Thyroid gland (tissue), 4 donors: ENCODE measurements around the gene RBMS1. TPM values are rescaled to one million over a fixed set of nuclear protein-coding genes. Genes with fewer than 3 reads are reported as not detected.

Experiments
- DNase-seq, 2 donors: peaks; one replicate each; pipeline ENCODE4 v3.0.0-alpha.2; 2019
- H3K27ac ChIP-seq, 3 donors: fragments of 200-600 bp; sonication (generic); 1 replicate in 2 of 3; 2 replicates in 1 of 3; pipeline ENCODE4 v1.5.1; 2016 to 2019; ENCODE audit warnings: mild to moderate bottlenecking in 1 of 3, moderate library complexity in 1 of 3
- H3K27me3 ChIP-seq: fragments of 200-600 bp; sonication (generic); one replicate; pipeline ENCODE4 v1.5.1; 2019
- H3K36me3 ChIP-seq, 2 donors: fragments of 200-600 bp; sonication (generic); one replicate each; pipeline ENCODE4 v1.5.1; 2016 to 2019
- H3K4me1 ChIP-seq, 2 donors: fragments of 200-600 bp; sonication (generic); one replicate each; pipeline ENCODE4 v1.5.1; 2017 to 2019
- H3K4me3 ChIP-seq, 3 donors: fragments of 200-600 bp; sonication (generic); replicated peaks in 1 of 3; 1 replicate in 2 of 3; 2 replicates in 1 of 3; pipeline ENCODE4 v1.5.1; 2016; ENCODE audit warnings: mild to moderate bottlenecking in 1 of 3
- H3K9me3 ChIP-seq: fragments of 200-600 bp; sonication (generic); one replicate; pipeline ENCODE4 v1.5.1; 2017
- CTCF ChIP-seq, 6 experiments: fragments of 200-600 bp in 3 of 6; fragments of 450-650 bp in 3 of 6; sonication (generic) in 3 of 6; IDR thresholded peaks; one replicate each; pipeline ENCODE4 v1.5.1; 2016 to 2019; ENCODE audit warnings: antibody characterized with exemption in 6 of 6, mild to moderate bottlenecking in 2 of 6, inconsistent platforms in 1 of 6, moderate library complexity in 1 of 6
- POLR2A ChIP-seq, 2 donors: fragments of 450-650 bp; IDR thresholded peaks; one replicate each; pipeline ENCODE4 v1.6.1; 2017; ENCODE audit warnings: antibody characterized with exemption in 2 of 2, mild to moderate bottlenecking in 2 of 2, moderate library complexity in 1 of 2
- WGBS, 2 donors: methylation state at CpG; one replicate each; pipeline ENCODE4 v1.1.5; 2017; 5-methylcytosine and 5-hydroxymethylcytosine counted together
- intact Hi-C: fragments of 100-400 bp; cut with DNase I; formaldehyde crosslinking; loops from one replicate; pipeline ENCODE4 v1.15.1; 2023
- total RNA-seq, 4 donors: library from RNA; depleted of rRNA; stranded (reverse); fragments of >200 nt; gene quantifications; one replicate each; pipeline ENCODE4 v1.2.3, GENCODE V29; 2016

RBMS1 gene
- total RNA-seq, 4 donors from 2014 or later = 50.9 to 80.1 (median 69.0) TPM

DNA sequence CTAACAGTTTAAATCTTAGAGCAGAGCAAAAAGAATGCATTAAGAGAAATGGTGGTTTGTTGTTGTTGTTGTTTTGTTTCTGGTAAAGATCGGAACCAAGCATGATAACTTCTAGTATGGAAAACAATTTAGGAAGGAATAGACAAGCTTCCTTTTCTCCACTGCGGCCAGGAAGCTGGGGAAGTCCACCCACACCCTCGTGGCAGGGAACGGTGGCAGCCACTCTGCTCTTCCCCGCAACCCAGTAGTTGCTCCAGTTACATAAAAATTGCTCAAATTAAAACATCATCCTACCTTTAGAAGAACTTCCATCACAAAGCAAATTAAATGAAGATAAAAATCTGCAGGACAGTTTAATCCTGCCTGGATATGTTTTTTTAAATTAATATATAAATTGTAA lies 113.0 kb downstream of the RBMS1 start:
- 59 to 60% methylated on average over 5 of the region's 5 CpGs for WGBS, 2 donors
- peak overlapping the region in 2 of 3 donors; percentile 25 to 73 for H3K27ac ChIP-seq
- no peak overlapping the region for H3K4me3 ChIP-seq
- H3K36me3 ChIP-seq = no peaks in the 10 kb centered on the region
- no peak for DNase-seq
- no peak for TF ChIP-seq POLR2A (IDR thresholded peaks at IDR 0.05)
- TF ChIP-seq CTCF (IDR thresholded peaks at IDR 0.05) = no peak
- no peaks in the 10 kb centered on the region for H3K9me3 ChIP-seq
- intact Hi-C loops = no loop called here
- H3K4me1 ChIP-seq = peaks cover 16 to 52% of the 10 kb centered on the region in 2 donors
- no peaks in the 10 kb centered on the region for H3K27me3 ChIP-seq

DNA sequence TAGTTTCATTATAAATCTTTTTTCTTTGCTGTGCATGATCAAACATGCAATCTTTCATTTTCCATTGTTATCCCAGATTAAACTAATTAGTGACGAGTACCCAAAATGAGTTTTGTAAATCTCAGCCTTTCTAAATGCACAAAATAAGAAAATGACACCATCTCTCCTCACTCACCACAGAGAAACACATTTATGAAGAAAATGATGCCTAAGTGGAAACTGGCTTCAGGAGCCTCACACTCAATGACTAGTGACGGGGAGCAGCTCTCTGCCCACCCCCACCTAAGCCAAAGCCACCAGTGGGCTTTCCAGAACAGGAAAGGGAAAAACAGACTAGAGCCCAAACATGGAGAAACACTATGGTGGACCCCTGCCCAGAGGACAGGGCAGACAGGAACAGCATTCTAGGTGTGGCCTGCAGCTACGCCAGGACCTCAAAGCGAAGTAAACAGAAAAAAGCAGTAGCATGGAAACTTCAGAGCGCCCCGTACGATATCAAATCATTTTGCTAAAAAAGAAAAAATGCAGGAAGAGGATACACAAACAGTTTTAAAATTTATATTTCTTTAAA lies 113.5 kb downstream of the RBMS1 start:
- Histone ChIP-seq H3K27me3 (no peaks in the 10 kb centered on the region), H3K9me3 (no peaks in the 10 kb centered on the region), H3K4me1 (peaks cover 16 to 57% of the 10 kb centered on the region in 2 donors), H3K36me3 (no peaks in the 10 kb centered on the region), H3K27ac (peak overlapping the region in 2 of 3 donors; percentile 22 to 73), H3K4me3 (no peak overlapping the region)
- intact Hi-C loops = no loop called here
- TF ChIP-seq CTCF (IDR thresholded peaks at IDR 0.05) (no peak), POLR2A (IDR thresholded peaks at IDR 0.05) (no peak)
- DNase-seq = no peak
- WGBS, 2 donors = 81 to 83% methylated on average over 7 of the region's 7 CpGs

DNA sequence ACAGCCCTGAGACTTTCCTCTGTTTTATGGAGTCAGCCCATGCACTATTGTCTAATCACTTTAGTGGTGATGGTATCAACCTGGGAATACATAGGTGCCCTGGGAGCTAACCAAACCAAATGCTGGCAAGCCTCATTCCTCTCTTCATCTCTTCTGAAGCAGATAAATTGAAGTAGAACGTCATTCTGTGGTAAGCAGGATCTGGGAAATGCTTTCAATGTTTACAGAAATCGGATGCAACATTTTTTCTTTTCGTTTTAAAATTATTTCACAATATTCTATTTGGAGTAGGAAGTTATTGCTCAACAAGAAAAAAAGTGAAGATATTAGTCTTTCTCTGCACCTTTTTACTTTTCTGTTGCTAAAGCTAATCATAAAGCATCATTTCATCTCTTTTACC lies 114.2 kb downstream of the RBMS1 start:
- WGBS, 2 donors = 40 to 52% methylated on average over 3 of the region's 3 CpGs
- Histone ChIP-seq H3K4me3 (no peak overlapping the region), H3K27ac (peak overlapping the region in 2 of 3 donors; percentile 30 to 41), H3K9me3 (no peaks in the 10 kb centered on the region), H3K27me3 (no peaks in the 10 kb centered on the region), H3K36me3 (no peaks in the 10 kb centered on the region), H3K4me1 (peaks cover 16 to 60% of the 10 kb centered on the region in 2 donors)
- TF ChIP-seq POLR2A (IDR thresholded peaks at IDR 0.05) = no peak
- TF ChIP-seq CTCF (IDR thresholded peaks at IDR 0.05) = no peak
- intact Hi-C loops = no loop called here
- no peak for DNase-seq

DNA sequence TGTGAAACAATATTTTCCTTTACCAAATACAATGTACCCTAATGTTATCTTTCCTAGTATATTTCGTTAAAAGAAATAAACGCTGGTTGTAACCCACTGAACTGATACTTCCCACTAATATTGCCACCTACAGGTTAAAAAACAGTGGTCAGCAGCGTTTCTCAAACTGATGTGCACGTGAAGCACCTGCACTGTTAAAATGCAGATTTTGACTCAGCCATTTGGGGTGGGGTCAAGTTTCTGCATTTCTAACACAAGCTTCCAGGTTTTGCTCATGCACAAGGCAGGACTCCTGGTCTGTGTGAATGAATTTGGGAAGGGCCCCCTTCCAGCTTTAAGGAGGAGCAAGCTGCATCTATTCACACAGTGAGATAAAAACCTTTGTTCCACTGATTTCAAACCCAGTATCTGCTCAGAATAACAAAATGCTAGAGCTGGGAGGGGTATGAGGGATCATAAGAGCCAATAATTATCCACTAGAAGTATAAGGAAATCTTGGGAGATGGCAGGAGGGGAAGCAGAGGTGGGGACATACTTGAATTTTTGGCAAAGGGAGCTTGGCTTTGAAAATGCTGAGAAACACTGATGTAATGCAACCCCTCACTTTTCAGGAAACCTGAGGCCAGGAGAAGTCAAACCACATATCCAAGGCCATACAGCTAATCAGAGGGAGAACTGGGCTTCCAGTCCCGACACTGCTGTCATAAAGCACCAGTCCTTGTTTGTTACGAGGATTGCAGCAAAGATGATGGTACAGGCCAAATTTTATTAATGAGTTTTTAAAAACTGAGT lies 116.2 kb downstream of the RBMS1 start:
- no peaks in the 10 kb centered on the region for H3K36me3 ChIP-seq
- no peak overlapping the region for H3K27ac ChIP-seq

More for the DNA sequence above, 116.2 kb downstream of the RBMS1 start:
- Histone ChIP-seq H3K4me3 (no peak overlapping the region), H3K9me3 (no peaks in the 10 kb centered on the region), H3K27me3 (no peaks in the 10 kb centered on the region), H3K4me1 (peaks cover 34 to 77% of the 10 kb centered on the region in 2 donors)
- 63 to 74% methylated on average over 6 of the region's 6 CpGs for WGBS, 2 donors
- intact Hi-C loops = no loop called here
- DNase-seq = no peak
- TF ChIP-seq CTCF (IDR thresholded peaks at IDR 0.05) (no peak), POLR2A (IDR thresholded peaks at IDR 0.05) (no peak)
